OCI-LY3 (cell line): ENCODE data around the gene SHTN1.

Experiments
- H2AFZ ChIP-seq: fragments of 200-600, 300-600 bp; shearing (Covaris generic); 2 replicates; pipeline ENCODE4 v1.6.0; 2014; ENCODE audit warnings: antibody characterized with exemption, low read depth, low read length
- H3K27ac ChIP-seq: fragments of 200-600, 300-600 bp; sonication (generic); 2 replicates; pipeline ENCODE4 v1.5.1; 2014; ENCODE audit warnings: mild to moderate bottlenecking, low read length, moderate library complexity, mixed read lengths
- H3K27me3 ChIP-seq: fragments of 200-600, 300-600 bp; sonication (generic); 2 replicates; pipeline ENCODE4 v1.6.1; 2014; ENCODE audit warnings: low read depth, low read length, mixed read lengths
- H3K36me3 ChIP-seq: fragments of 200-600, 300-600 bp; sonication (generic); replicated peaks from 2 replicates; pipeline ENCODE3; 2014; ENCODE audit warnings: low read depth, low read length, mixed read lengths
- H3K4me1 ChIP-seq: fragments of 300-600, 200-600 bp; sonication (generic); 2 replicates; pipeline ENCODE4 v1.6.1; 2014; ENCODE audit warnings: low read length, mixed read lengths
- H3K4me2 ChIP-seq: fragments of 200-600, 300-600 bp; sonication (generic); 2 replicates; pipeline ENCODE4 v1.6.1; 2014; ENCODE audit warnings: low read length, mixed read lengths
- H3K4me3 ChIP-seq: fragments of 300-600, 200-600 bp; sonication (generic); 2 replicates; pipeline ENCODE4 v1.5.1; 2014; ENCODE audit warnings: antibody characterized with exemption, mild to moderate bottlenecking, low read length, moderate library complexity
- H3K79me2 ChIP-seq: fragments of 300-600, 200-600 bp; shearing (Covaris generic); 2 replicates; pipeline ENCODE4 v1.6.1; 2014; ENCODE audit warnings: mild to moderate bottlenecking, low read length, mixed read lengths
- H3K9ac ChIP-seq: fragments of 300-600, 200-600 bp; shearing (Covaris generic); 2 replicates; pipeline ENCODE4 v1.6.0; 2014; ENCODE audit warnings: mild to moderate bottlenecking, low read length, moderate library complexity
- H3K9me3 ChIP-seq: fragments of 200-600, 300-600 bp; shearing (Covaris generic); 2 replicates; pipeline ENCODE4 v1.6.1; 2014; ENCODE audit warnings: low read length, mixed read lengths; ENCODE audit not compliant: insufficient read depth
- H4K20me1 ChIP-seq: fragments of 200-600, 300-600 bp; sonication (generic); 2 replicates; pipeline ENCODE4 v1.6.1; 2016; ENCODE audit warnings: low read length, mixed read lengths; ENCODE audit not compliant: insufficient read depth
- EZH2phosphoT487 ChIP-seq: fragments of 200-600 bp; shearing (Covaris generic); IDR thresholded peaks from 2 replicates; pipeline ENCODE4 v1.6.1; 2018; ENCODE audit warnings: antibody characterized with exemption, mixed run types, low read depth
- TF ChIP-seq, protein P1 (sequence below): fragments of 200-600, 300-600 bp; sonication (generic); IDR thresholded peaks from 2 replicates; pipeline ENCODE4 v1.5.1; 2014; ENCODE audit warnings: antibody characterized with exemption, low read length, low read depth

The SHTN1 gene, protein sequence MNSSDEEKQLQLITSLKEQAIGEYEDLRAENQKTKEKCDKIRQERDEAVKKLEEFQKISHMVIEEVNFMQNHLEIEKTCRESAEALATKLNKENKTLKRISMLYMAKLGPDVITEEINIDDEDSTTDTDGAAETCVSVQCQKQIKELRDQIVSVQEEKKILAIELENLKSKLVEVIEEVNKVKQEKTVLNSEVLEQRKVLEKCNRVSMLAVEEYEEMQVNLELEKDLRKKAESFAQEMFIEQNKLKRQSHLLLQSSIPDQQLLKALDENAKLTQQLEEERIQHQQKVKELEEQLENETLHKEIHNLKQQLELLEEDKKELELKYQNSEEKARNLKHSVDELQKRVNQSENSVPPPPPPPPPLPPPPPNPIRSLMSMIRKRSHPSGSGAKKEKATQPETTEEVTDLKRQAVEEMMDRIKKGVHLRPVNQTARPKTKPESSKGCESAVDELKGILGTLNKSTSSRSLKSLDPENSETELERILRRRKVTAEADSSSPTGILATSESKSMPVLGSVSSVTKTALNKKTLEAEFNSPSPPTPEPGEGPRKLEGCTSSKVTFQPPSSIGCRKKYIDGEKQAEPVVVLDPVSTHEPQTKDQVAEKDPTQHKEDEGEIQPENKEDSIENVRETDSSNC

GRCh38 chr10:117005026-117005526 lies at the start of gene SHTN1:
TSS of gene SHTN1 (minus strand) at chr10:117005187. CDS start at chr10:117005079, 108 bp downstream.
- TF ChIP-seq, protein P1, sequence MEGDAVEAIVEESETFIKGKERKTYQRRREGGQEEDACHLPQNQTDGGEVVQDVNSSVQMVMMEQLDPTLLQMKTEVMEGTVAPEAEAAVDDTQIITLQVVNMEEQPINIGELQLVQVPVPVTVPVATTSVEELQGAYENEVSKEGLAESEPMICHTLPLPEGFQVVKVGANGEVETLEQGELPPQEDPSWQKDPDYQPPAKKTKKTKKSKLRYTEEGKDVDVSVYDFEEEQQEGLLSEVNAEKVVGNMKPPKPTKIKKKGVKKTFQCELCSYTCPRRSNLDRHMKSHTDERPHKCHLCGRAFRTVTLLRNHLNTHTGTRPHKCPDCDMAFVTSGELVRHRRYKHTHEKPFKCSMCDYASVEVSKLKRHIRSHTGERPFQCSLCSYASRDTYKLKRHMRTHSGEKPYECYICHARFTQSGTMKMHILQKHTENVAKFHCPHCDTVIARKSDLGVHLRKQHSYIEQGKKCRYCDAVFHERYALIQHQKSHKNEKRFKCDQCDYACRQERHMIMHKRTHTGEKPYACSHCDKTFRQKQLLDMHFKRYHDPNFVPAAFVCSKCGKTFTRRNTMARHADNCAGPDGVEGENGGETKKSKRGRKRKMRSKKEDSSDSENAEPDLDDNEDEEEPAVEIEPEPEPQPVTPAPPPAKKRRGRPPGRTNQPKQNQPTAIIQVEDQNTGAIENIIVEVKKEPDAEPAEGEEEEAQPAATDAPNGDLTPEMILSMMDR = no peak
- TF ChIP-seq EZH2phosphoT487 = no peak
- Histone ChIP-seq H4K20me1 (no peaks in the 10 kb centered on the region), H3K27ac (no peak within 1 kb of the TSS), H3K79me2 (no peaks in the 10 kb centered on the region), H3K4me2 (peak within 1 kb of the TSS; percentile 92), H3K9me3 (no peaks in the 10 kb centered on the region), H3K9ac (peak within 1 kb of the TSS; percentile 79), H3K4me1 (peaks cover 3% of the 10 kb centered on the region; the same call in 1 of the 2 replicates), H2AFZ (peak within 1 kb of the TSS; percentile 89), H3K36me3 (no peaks in the 10 kb centered on the region), H3K4me3 (peak within 1 kb of the TSS; percentile 98), H3K27me3 (peaks cover 6% of the 10 kb centered on the region; the same call in 1 of the 2 replicates)

DNA sequence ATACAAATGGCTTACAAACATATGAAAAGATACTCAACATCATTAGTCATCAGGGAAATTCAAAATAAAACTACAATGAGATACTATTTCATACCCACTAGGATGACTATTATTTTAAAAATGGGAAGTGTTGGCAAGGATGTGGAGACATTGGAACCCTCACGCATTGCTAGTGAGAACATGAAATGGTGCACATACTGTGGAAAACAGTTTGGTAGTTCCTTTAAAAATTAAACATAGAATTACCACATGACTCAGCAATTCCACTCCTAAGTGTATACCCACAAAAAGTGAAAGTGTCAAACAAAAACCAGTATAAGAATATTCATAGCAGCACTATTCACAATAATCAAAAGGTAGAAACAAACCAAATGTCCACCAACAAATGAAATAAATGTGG lies 48.5 kb upstream of the SHTN1 start:
- H4K20me1 ChIP-seq = no peaks in the 10 kb centered on the region
- H3K4me2 ChIP-seq = no peak overlapping the region
- no peak overlapping the region for H3K9ac ChIP-seq
- H3K9me3 ChIP-seq = no peaks in the 10 kb centered on the region
- H3K79me2 ChIP-seq = no peaks in the 10 kb centered on the region
- H3K36me3 ChIP-seq = no peaks in the 10 kb centered on the region
- no peak overlapping the region for H3K4me3 ChIP-seq
- H3K4me1 ChIP-seq = no peaks in the 10 kb centered on the region
- H3K27ac ChIP-seq = no peak overlapping the region
- TF ChIP-seq, protein P1 = no peak
- no peak for TF ChIP-seq EZH2phosphoT487
- H3K27me3 ChIP-seq = peaks cover 7% of the 10 kb centered on the region; the same call in 1 of the 2 replicates
- H2AFZ ChIP-seq = no peak overlapping the region

GRCh38 chr10:117047947-117048346 lies 43.0 kb upstream of the SHTN1 start:
- Histone ChIP-seq H3K27me3 (no peaks in the 10 kb centered on the region), H3K9ac (no peak overlapping the region), H3K4me2 (no peak overlapping the region), H3K9me3 (no peaks in the 10 kb centered on the region), H4K20me1 (no peaks in the 10 kb centered on the region), H3K36me3 (no peaks in the 10 kb centered on the region), H3K4me3 (no peak overlapping the region), H2AFZ (no peak overlapping the region), H3K27ac (no peak overlapping the region), H3K4me1 (no peaks in the 10 kb centered on the region), H3K79me2 (no peaks in the 10 kb centered on the region)
- TF ChIP-seq, protein P1 = no peak
- TF ChIP-seq EZH2phosphoT487 = no peak

GRCh38 chr10:117016266-117016665 lies 11.3 kb upstream of the SHTN1 start:
- H3K27me3 ChIP-seq = no peaks in the 10 kb centered on the region
- H3K4me3 ChIP-seq = no peak overlapping the region
- H3K9me3 ChIP-seq = no peaks in the 10 kb centered on the region
- H3K4me1 ChIP-seq = no peaks in the 10 kb centered on the region
- H2AFZ ChIP-seq = no peak overlapping the region
- TF ChIP-seq, protein P1 = no peak
- TF ChIP-seq EZH2phosphoT487 = no peak
- H3K79me2 ChIP-seq = no peaks in the 10 kb centered on the region
- H3K9ac ChIP-seq = no peak overlapping the region
- no peaks in the 10 kb centered on the region for H3K36me3 ChIP-seq
- no peak overlapping the region for H3K27ac ChIP-seq
- no peaks in the 10 kb centered on the region for H4K20me1 ChIP-seq
- no peak overlapping the region for H3K4me2 ChIP-seq
